Fibroblast of villous mesenchyme (primary cell): ENCODE results near the gene FAM47C. TPM values are rescaled to one million over a fixed set of nuclear protein-coding genes. Genes with fewer than 3 reads are reported as not detected.
"Not testable (repeated sequence)": the region's sequence is repeated elsewhere in the genome, so short reads cannot be mapped to it uniquely, and the experiment has no call there.

Source experiments
- DNase-seq: peaks from one replicate; pipeline ENCODE4 v3.0.0-alpha.2; 2010; ENCODE audit warnings: low read depth
- H3K4me3 ChIP-seq: 2 replicates; pipeline ENCODE4 v1.5.1; 2011; ENCODE audit warnings: low read depth, mild to moderate bottlenecking, low read length
- total RNA-seq: library from RNA; depleted of rRNA; stranded (reverse); fragments of >200 nt; gene quantifications from 2 replicates; pipeline ENCODE4 v1.2.3, GENCODE V29; 2012
- TF ChIP-seq, protein P1 (sequence below): IDR thresholded peaks from 2 replicates; pipeline ENCODE4 v1.5.1; 2012; ENCODE audit warnings: low read depth, mild to moderate bottlenecking, low read length; ENCODE audit not compliant: insufficient read depth

The FAM47C gene
- total RNA-seq, 1 donor: not detected

DNA sequence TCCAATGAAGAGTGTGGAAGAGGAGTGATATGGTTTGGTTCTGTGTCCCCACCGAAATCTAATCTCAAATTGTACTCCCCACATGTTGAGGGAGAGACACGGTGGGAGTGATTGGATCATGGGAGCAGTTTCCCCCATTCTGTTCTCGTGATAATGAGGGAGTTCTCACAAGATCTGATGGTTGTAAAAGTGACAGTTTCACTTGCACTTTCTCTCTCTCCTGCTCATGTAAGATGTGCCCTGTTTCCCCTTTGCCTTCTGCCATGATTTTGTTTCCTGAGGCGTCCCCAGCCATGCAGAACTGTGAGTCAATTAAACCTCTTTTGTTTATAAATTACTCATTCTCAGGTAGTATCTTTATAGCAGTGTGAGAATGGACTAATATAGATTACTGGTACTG is 39.6 kb downstream of the FAM47C start:
- DNase-seq: no peak
- TF ChIP-seq, protein P1, sequence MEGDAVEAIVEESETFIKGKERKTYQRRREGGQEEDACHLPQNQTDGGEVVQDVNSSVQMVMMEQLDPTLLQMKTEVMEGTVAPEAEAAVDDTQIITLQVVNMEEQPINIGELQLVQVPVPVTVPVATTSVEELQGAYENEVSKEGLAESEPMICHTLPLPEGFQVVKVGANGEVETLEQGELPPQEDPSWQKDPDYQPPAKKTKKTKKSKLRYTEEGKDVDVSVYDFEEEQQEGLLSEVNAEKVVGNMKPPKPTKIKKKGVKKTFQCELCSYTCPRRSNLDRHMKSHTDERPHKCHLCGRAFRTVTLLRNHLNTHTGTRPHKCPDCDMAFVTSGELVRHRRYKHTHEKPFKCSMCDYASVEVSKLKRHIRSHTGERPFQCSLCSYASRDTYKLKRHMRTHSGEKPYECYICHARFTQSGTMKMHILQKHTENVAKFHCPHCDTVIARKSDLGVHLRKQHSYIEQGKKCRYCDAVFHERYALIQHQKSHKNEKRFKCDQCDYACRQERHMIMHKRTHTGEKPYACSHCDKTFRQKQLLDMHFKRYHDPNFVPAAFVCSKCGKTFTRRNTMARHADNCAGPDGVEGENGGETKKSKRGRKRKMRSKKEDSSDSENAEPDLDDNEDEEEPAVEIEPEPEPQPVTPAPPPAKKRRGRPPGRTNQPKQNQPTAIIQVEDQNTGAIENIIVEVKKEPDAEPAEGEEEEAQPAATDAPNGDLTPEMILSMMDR: no peak

DNA sequence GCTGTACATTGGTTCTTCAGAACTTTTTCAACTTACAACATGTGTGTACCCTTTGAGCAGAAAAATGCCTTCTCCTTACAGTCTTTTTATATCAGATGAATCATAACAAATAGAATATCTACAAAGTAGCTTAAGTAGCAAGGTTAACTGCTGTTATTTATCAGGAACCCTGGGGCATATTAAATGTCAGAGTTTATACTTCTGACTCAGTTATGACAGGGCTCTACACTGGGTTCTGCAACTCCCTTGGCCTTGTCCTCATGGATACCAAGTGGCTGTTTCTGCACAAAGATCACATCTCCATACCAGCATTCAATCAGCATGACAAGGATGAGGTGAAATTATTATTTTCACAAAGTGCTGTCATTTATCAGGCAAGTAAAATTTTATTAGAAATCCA is 49.4 kb downstream of the FAM47C start:
- H3K4me3 ChIP-seq, DNase-seq: not testable (repeated sequence)

More for the DNA sequence above, 39.6 kb downstream of the FAM47C start:
- H3K4me3 ChIP-seq: no peak overlapping the region

DNA sequence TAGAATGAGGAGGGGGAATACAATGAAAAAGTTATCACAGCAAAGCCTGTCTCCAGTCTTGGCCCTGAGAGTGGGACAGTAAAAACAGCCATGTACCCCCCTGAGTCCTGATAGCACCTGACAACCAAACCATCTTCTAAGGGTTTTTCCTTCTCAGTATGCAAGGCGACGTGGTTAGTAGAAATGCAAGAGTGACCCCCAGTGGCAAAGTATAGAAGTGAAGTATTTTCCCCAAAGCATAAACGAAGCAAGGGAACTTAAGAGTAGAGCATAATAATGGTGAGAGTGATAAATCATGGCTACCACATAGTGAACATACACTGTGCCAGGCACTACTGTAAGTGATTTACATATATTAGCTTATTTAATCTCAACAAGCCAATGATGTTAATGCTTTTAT is 52.8 kb downstream of the FAM47C start:
- H3K4me3 ChIP-seq: no peak overlapping the region
- peak; percentile 38 for DNase-seq
- TF ChIP-seq, protein P1: peak; percentile 53
